Ascending aorta (tissue), 2 donors: ENCODE results near the gene MXI1. TPM values are rescaled to one million over a fixed set of nuclear protein-coding genes. Genes with fewer than 3 reads are reported as not detected.

Experiments
- DNase-seq, 2 donors: peaks; one replicate each; pipeline ENCODE4 v3.0.0-alpha.2; 2019; ENCODE audit warnings: low spot score in 2 of 2
- H3K27ac ChIP-seq, 2 donors: fragments of 200-600 bp; sonication (generic); one replicate each; pipeline ENCODE4 v1.5.1; 2016 to 2017; ENCODE audit warnings: mild to moderate bottlenecking in 1 of 2
- H3K27me3 ChIP-seq: fragments of 200-600 bp; sonication (generic); one replicate; pipeline ENCODE4 v1.5.1; 2017
- H3K36me3 ChIP-seq, 2 donors: fragments of 200-600 bp; sonication (generic); one replicate each; pipeline ENCODE4 v1.5.1; 2016
- H3K4me1 ChIP-seq, 2 donors: fragments of 200-600 bp; sonication (generic); one replicate each; pipeline ENCODE4 v1.5.1; 2016 to 2017; ENCODE audit warnings: mild to moderate bottlenecking in 1 of 2
- H3K4me3 ChIP-seq, 2 donors: fragments of 200-600 bp; sonication (generic); one replicate each; pipeline ENCODE4 v1.5.1; 2016 to 2017; ENCODE audit warnings: mild to moderate bottlenecking in 1 of 2
- H3K9me3 ChIP-seq, 2 donors: fragments of 200-600 bp; sonication (generic); one replicate each; pipeline ENCODE4 v1.5.1; 2016
- CTCF ChIP-seq, 3 experiments: fragments of 200-600 bp in 2 of 3; fragments of 450-650 bp in 1 of 3; sonication (generic) in 2 of 3; IDR thresholded peaks; one replicate each; pipeline ENCODE4 v1.5.1; 2016 to 2019; ENCODE audit warnings: antibody characterized with exemption in 3 of 3, mild to moderate bottlenecking in 1 of 3, moderate library complexity in 1 of 3
- intact Hi-C: fragments of 100-400 bp; cut with DNase I; formaldehyde crosslinking; loops from one replicate; pipeline ENCODE4 v1.15.1; 2023
- total RNA-seq: library from RNA; depleted of rRNA; stranded (reverse); fragments of >200 nt; gene quantifications from one replicate; pipeline ENCODE4 v1.1.0, GENCODE V29; 2016

The MXI1 gene
- total RNA-seq, 1 donor from 2014 or later = 95.0 TPM

- intact Hi-C loops = no loop called here
- H3K4me1 ChIP-seq = peaks cover 15 to 88% of the 10 kb centered on the region in 2 donors
- no peak for TF ChIP-seq CTCF (IDR thresholded peaks at IDR 0.05)
These were observed 66.1 kb downstream of the MXI1 start for GRCh38 chr10:110273474-110273873.

GRCh38 chr10:110274072-110274627 lies 66.7 kb downstream of the MXI1 start:
- H3K27ac ChIP-seq = peak overlapping the region; percentile 84 to 90
- DNase-seq = no peak
- TF ChIP-seq CTCF (IDR thresholded peaks at IDR 0.05) = no peak
- no peaks in the 10 kb centered on the region for H3K27me3 ChIP-seq
- no peaks in the 10 kb centered on the region for H3K36me3 ChIP-seq
- no peak overlapping the region for H3K4me3 ChIP-seq
- no peaks in the 10 kb centered on the region for H3K9me3 ChIP-seq
- intact Hi-C loops = no loop called here
- H3K4me1 ChIP-seq = peaks cover 11 to 84% of the 10 kb centered on the region in 2 donors

More at GRCh38 chr10:110273474-110273873, 66.1 kb downstream of the MXI1 start:
- H3K27me3 ChIP-seq = no peaks in the 10 kb centered on the region
- no peaks in the 10 kb centered on the region for H3K36me3 ChIP-seq
- no peak overlapping the region for H3K4me3 ChIP-seq
- DNase-seq = peak; percentile 60 to 90
- H3K9me3 ChIP-seq = no peaks in the 10 kb centered on the region
- H3K27ac ChIP-seq = peak overlapping the region; percentile 84 to 90

DNA sequence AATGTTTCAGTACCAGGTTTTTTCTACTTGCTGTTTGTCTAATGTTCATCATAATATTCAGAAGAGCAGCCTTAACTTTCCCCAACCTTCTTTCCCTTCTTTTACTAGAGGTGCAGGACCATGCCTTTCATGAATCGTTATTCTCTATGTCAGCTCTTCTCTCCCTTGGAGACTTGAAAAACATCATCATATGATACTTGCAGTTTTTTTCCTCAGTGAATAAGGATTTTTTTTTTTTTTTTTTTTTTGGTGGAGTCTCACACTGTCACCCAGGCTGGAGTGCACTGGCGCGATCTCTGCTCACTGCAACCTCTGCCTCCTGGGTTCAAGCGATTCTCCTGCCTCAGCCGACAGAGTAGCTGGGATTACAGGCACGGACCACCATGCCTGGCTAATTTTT lies 67.2 kb downstream of the MXI1 start:
- intact Hi-C loops = loop anchor here (5.0 kb wide), 1 partner anchor 392 kb away; no protein-coding TSS in a partner anchor
- H3K4me1 ChIP-seq = peaks cover 10 to 80% of the 10 kb centered on the region in 2 donors
- H3K4me3 ChIP-seq = no peak overlapping the region
- no peak for DNase-seq
- no peaks in the 10 kb centered on the region for H3K9me3 ChIP-seq
- TF ChIP-seq CTCF (IDR thresholded peaks at IDR 0.05) = no peak
- no peaks in the 10 kb centered on the region for H3K27me3 ChIP-seq
- H3K27ac ChIP-seq = peak overlapping the region; percentile 84 to 90
- H3K36me3 ChIP-seq = no peaks in the 10 kb centered on the region

GRCh38 chr10:110275128-110275729 lies 67.8 kb downstream of the MXI1 start:
- Histone ChIP-seq H3K27ac (peak overlapping the region; percentile 84 to 90), H3K4me3 (no peak overlapping the region), H3K36me3 (peaks cover 3 to 6% of the 10 kb centered on the region in 2 donors), H3K27me3 (no peaks in the 10 kb centered on the region), H3K9me3 (no peaks in the 10 kb centered on the region), H3K4me1 (peaks cover 10 to 74% of the 10 kb centered on the region in 2 donors)
- no peak for TF ChIP-seq CTCF (IDR thresholded peaks at IDR 0.05)
- no peak for DNase-seq
- intact Hi-C loops = loop anchor here (5.0 kb wide), 1 partner anchor 393 kb away; no protein-coding TSS in a partner anchor

DNA sequence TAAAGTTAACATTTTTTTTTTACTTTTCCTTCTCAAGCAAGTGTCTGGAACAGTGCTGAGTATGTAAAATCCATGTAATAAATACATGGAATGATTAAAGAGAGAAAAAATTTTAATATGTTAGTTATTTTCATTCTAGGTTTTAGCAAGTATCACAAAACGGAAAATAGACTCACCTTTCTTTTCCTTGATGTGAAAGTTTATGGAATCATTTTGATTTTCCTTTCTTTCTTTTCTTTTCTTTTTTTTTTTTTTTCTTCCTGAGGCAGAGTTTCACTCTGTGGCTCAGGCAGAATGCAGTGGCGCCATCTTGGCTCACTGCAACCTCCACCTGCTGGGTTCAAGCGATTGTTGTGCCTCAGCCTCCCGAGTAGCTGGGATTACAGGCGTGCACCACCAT lies 69.2 kb downstream of the MXI1 start:
- no peak for TF ChIP-seq CTCF (IDR thresholded peaks at IDR 0.05)
- Histone ChIP-seq H3K27ac (peak overlapping the region; percentile 84 to 90), H3K4me1 (peaks cover 0 to 61% of the 10 kb centered on the region in 2 donors), H3K36me3 (peaks cover 3 to 7% of the 10 kb centered on the region in 2 donors), H3K9me3 (no peaks in the 10 kb centered on the region), H3K27me3 (no peaks in the 10 kb centered on the region), H3K4me3 (no peak overlapping the region)
- intact Hi-C loops = loop anchor here (5.0 kb wide), 1 partner anchor 394 kb away; no protein-coding TSS in a partner anchor
- DNase-seq = no peak
